Stimulated activated naive CD8-positive, alpha-beta T cell treated with anti-CD3 and anti-CD28 coated beads, Interleukin-15, amount 100 ng/mL, for 72 hours (primary cell): ENCODE results near the gene TNS2.
"Not testable (repeated sequence)": the region's sequence is repeated elsewhere in the genome, so short reads cannot be mapped to it uniquely, and the experiment has no call there.

Experiments
- ATAC-seq: fragments of 150-1000 bp; cut with Tn5 transposase; 2 replicates; pipeline ENCODE4 v1.10.0; 2021; ENCODE audit warnings: mild to moderate bottlenecking, moderate library complexity
- DNase-seq, 2 donors: peaks; one replicate each; pipeline ENCODE4 v3.0.0; 2021 to 2022
- H3K27ac Mint-ChIP-seq, 2 donors: one replicate each; pipeline ENCODE4 v1.8.0; 2022; ENCODE audit warnings: mild to moderate bottlenecking in 2 of 2, mixed read lengths in 2 of 2, moderate library complexity in 2 of 2
- H3K27me3 Mint-ChIP-seq: one replicate; pipeline ENCODE4 v1.8.0; 2022; ENCODE audit warnings: mixed read lengths
- H3K4me1 Mint-ChIP-seq: one replicate; pipeline ENCODE4 v1.8.0; 2022; ENCODE audit warnings: mild to moderate bottlenecking, mixed read lengths
- H3K4me3 Mint-ChIP-seq, 2 donors: one replicate each; pipeline ENCODE4 v1.8.0; 2022; ENCODE audit warnings: mild to moderate bottlenecking in 2 of 2, mixed read lengths in 2 of 2, moderate library complexity in 1 of 2
- H3K9me3 Mint-ChIP-seq, 2 donors: one replicate each; pipeline ENCODE4 v1.8.0; 2022; ENCODE audit warnings: mixed read lengths in 2 of 2

Gene TNS2

DNA sequence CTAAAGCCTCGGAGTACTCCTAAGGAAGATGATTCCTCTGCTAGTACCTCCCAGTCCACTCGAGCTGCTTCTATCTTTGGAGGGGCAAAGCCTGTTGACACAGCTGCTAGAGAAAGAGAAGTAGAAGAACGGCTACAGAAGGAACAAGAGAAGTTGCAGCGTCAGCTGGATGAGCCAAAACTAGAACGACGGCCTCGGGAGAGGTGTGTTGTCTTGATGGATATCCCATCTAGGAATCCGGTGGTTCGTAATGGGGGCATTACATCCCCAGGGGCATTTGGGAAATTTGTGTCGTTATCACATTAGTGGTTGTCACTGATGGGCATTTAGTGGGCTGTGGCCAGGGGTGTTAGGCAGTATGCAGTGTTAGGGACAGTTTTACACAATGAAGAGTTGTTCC lies 16.0 kb upstream of the TNS2 start:
- H3K27ac Mint-ChIP-seq, ATAC-seq, H3K27me3 Mint-ChIP-seq, H3K4me3 Mint-ChIP-seq, DNase-seq, H3K9me3 Mint-ChIP-seq: not testable (repeated sequence)
- peaks cover 30% of the 10 kb centered on the region for H3K4me1 Mint-ChIP-seq

DNA sequence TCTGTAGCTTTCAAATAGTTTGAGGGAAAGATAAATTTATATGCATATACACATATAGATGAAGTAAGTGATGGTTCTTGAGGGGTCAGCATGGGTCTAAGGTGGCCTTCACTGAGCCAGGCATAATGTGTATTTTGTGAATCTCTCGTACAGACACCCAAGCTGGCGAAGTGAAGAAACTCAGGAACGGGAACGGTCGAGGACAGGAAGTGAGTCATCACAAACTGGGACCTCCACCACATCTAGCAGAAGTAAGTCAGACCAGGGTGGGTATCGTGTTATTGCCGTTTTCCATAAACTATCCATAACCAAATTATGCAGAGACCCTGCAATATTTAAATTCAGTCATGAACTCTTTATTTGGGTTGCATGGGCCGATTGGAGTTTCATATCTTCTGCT lies 15.4 kb upstream of the TNS2 start:
- DNase-seq, result no peak
- no peaks in the 10 kb centered on the region for H3K27me3 Mint-ChIP-seq
- no peaks in the 10 kb centered on the region for H3K9me3 Mint-ChIP-seq
- H3K4me1 Mint-ChIP-seq, result peaks cover 34% of the 10 kb centered on the region
- H3K4me3 Mint-ChIP-seq, result no peak overlapping the region
- no peak for ATAC-seq
- peak overlapping the region in 1 of 2 donors; percentile 7 for H3K27ac Mint-ChIP-seq

DNA sequence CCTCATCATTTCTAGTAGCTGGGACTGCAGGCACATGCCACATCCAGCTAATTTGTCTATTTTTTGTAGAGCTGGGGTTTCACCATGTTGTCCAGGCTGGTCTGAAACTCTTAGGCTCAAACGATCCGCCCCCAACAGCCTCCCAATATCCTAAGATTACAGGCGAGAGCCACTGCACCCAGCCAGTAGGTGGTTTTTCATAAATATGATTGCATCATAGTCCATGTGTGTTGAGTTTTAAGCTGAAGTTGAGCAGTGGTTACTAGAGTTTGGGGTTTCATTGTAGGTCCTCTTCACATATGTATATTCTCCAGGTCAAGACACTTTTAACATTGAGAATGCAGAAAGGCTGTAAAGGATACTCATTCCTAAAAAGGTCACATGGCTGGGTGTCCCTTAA lies 13.1 kb upstream of the TNS2 start:
- H3K4me3 Mint-ChIP-seq, result no peak overlapping the region
- no peaks in the 10 kb centered on the region for H3K9me3 Mint-ChIP-seq
- ATAC-seq (no peak), DNase-seq (no peak)
- H3K4me1 Mint-ChIP-seq, result peaks cover 34% of the 10 kb centered on the region
- no peak overlapping the region for H3K27ac Mint-ChIP-seq
- H3K27me3 Mint-ChIP-seq, result no peaks in the 10 kb centered on the region

DNA sequence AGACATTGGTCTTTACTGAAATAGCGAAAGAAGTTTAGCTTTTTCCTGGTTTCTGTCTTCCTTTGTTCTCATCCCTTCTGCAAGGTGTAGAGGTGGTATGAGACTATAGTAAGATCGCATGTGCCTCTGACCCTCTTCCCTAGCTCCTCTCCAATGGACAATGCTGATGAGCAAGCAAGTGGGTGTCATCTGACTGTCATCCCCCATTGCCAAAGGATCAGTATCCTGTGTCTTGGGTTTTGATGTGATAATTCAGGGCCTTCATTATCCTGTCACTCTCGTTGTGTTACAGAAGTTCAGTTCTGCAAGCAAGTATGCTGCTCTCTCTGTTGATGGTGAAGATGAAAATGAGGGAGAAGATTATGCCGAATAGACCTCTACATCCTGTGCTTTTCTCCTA lies 10.0 kb upstream of the TNS2 start:
- Mint-ChIP-seq H3K27me3 (peaks cover 9% of the 10 kb centered on the region), H3K4me3 (no peak overlapping the region), H3K4me1 (peaks cover 24% of the 10 kb centered on the region), H3K9me3 (no peaks in the 10 kb centered on the region), H3K27ac (no peak overlapping the region)
- ATAC-seq, result no peak
- DNase-seq, result no peak

DNA sequence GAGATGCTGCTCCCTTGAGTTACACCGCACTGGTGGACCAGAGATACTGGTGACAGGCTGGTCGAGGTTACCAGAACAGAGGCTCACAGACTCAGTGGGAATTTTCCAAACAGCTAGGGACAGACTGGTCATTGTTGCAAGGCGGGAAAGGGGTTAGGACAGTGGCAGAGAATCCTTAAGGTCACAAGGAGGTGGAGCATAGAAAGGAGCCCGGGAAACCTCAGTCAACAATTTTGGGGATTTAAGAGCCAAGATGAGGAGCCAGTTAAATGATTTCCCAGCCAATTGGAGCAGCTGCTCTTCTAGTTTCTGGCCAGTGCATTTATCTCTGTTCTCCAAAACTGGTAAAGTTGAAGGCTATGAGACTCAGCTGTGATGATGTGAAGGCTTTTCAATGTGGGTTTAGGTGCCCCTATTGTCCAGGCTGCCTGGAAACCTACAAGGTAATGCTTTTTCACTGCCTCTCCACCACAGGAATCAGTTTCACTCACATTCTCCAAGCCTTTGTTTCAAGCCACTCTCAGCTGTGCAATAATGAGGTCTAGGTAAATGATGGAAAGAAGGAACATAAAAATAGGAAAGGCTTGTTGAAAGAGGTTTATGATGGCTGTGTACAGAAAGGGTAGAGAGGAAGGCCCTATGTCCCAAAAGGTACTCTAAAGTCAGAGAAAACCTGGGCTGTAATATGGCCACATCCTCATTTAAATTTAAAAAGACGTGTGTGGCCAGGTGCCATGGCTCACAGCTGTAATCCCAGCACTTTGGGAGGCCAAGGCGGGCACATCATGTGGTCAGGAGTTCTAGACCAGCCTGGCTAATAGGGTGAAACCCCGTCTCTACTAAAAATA lies 7.0 kb upstream of the TNS2 start:
- H3K27me3 Mint-ChIP-seq, result peaks cover 26% of the 10 kb centered on the region
- DNase-seq (no peak), ATAC-seq (no peak)
- no peaks in the 10 kb centered on the region for H3K9me3 Mint-ChIP-seq
- peaks cover 37% of the 10 kb centered on the region for H3K4me1 Mint-ChIP-seq
- H3K27ac Mint-ChIP-seq, result no peak overlapping the region
- H3K4me3 Mint-ChIP-seq, result no peak overlapping the region

DNA sequence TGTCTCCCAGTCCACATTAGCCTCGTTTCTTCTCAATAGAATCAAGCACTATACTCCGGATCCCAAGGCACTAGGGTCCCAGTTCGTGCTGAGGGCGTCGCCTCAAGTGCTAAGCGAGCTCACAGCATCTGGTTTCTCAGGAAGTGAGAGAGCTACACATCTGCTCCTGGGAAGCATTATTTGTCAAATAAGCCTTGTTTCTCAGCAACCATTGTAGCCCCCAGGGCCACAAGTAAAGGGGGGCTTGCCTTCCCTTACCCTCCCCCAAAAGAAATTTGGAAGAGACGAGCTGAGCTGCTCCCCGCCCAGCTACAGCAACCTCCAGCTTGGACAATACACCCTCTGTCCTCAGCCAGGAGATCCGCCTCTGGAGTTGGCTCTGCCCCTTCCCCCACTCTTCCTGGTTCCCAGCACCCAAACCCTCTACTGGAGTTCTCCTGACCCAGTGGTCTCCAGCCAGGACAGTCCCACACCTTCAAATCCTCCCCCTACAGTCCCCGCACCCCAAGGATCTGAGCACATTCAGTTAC lies 5.7 kb upstream of the TNS2 start:
- Mint-ChIP-seq H3K4me3 (peak overlapping the region in 1 of 2 donors; percentile 25), H3K9me3 (no peaks in the 10 kb centered on the region), H3K27ac (peak overlapping the region in 1 of 2 donors; percentile 71), H3K4me1 (peaks cover 37% of the 10 kb centered on the region), H3K27me3 (peaks cover 26% of the 10 kb centered on the region)
- ATAC-seq, result no peak
- no peak for DNase-seq

DNA sequence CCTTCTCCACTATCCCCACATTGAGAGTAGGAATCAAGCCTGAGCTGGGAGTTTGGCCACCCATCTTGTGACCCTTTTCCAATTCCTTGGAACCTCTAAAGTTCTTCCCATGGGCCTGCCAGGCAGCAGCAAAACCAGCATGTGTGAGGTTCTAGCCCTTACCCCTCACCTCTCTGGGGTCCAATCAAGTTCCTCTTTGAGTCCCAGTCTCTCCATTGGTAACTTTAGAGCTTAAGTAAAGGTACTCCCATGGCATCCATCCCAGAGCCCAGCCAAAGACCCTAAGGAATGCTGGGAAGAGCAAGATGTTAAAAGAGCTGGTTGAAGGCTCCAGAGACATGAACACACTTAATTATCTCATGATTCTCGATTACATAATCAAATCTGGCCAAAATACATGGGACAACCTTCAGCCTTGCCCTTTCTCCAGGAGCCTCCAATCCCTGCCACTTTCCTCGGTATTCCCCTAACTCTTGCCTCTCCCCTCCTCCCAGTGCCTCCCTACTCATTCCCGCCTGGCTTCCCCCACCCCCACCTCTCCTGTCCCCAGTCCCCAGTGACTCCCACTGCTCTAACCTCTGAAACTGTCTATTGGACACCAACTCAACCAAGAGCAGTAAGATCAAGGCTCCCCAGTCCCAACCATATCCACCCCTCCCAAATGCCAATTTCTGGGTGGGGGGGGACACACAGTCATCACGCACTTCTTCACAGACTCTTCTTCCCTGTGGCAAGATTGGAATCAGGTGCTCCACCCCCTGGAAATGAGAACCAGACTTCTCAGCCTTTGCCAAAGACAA lies 4.8 kb upstream of the TNS2 start:
- DNase-seq, result no peak

DNA sequence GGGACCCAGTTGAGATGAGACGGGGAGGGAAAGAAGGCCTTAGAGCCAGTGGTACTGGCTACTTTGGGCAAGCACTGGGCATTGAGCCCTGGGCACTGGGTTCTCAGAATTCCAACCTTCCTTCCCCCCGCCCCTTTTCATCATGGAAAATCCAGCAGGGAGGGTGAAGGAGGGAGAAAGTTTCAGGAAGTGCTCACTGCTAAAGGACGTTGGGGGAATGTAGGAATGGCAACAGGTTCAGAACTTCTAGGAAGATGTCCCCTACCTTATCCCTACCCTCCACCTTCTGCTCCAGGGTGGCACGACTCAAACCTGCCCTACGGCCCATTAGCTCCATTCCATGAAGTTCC lies 4.2 kb upstream of the TNS2 start:
- DNase-seq, result no peak
- Mint-ChIP-seq H3K27ac (peak overlapping the region in 1 of 2 donors; percentile 64), H3K9me3 (no peaks in the 10 kb centered on the region), H3K4me1 (peaks cover 51% of the 10 kb centered on the region), H3K4me3 (peak overlapping the region; percentile 96 to 99), H3K27me3 (peaks cover 26% of the 10 kb centered on the region)
- ATAC-seq, result no peak

More for the DNA sequence above, 4.8 kb upstream of the TNS2 start:
- H3K4me3 Mint-ChIP-seq, result peak overlapping the region in 1 of 2 donors; percentile 99
- peaks cover 45% of the 10 kb centered on the region for H3K4me1 Mint-ChIP-seq
- H3K27ac Mint-ChIP-seq, result no peak overlapping the region
- H3K27me3 Mint-ChIP-seq, result peaks cover 26% of the 10 kb centered on the region
- no peak for ATAC-seq
- no peaks in the 10 kb centered on the region for H3K9me3 Mint-ChIP-seq

DNA sequence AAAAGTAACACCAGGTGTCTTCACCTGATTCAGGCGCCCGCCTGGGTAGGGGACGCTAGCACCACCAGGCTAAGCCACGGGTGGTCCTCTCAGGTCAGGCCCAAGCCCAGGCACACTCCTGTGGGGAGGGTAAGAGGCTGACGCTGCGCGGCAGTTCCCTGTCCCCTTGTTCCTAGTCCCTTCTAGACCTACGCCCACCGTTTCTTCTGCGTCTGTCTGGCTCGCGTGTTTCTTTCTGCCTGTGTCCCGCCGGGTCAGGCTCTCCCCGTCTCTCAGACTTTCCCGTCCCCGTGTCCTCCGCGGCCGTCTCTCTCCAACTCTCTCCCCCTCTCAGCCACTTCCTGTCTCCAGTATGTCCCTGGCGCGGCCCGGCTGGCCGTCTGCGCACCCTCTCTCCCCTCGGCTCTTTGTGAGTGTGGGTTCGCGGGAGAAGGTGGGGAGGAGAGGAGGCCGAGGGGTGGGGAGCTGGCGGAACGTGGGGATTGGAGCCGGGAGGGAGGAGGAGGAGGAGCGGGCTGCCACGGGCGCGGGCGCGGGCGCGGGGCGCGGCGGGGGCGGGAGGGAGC lies 3.1 kb upstream of the TNS2 start:
- peak overlapping the region; percentile 96 to 99 for H3K4me3 Mint-ChIP-seq
- no peaks in the 10 kb centered on the region for H3K9me3 Mint-ChIP-seq
- peaks cover 58% of the 10 kb centered on the region for H3K4me1 Mint-ChIP-seq
- ATAC-seq (peak; percentile 65), DNase-seq (peak; percentile 51 to 62)
- H3K27ac Mint-ChIP-seq, result peak overlapping the region; percentile 37 to 95
- peaks cover 26% of the 10 kb centered on the region for H3K27me3 Mint-ChIP-seq

DNA sequence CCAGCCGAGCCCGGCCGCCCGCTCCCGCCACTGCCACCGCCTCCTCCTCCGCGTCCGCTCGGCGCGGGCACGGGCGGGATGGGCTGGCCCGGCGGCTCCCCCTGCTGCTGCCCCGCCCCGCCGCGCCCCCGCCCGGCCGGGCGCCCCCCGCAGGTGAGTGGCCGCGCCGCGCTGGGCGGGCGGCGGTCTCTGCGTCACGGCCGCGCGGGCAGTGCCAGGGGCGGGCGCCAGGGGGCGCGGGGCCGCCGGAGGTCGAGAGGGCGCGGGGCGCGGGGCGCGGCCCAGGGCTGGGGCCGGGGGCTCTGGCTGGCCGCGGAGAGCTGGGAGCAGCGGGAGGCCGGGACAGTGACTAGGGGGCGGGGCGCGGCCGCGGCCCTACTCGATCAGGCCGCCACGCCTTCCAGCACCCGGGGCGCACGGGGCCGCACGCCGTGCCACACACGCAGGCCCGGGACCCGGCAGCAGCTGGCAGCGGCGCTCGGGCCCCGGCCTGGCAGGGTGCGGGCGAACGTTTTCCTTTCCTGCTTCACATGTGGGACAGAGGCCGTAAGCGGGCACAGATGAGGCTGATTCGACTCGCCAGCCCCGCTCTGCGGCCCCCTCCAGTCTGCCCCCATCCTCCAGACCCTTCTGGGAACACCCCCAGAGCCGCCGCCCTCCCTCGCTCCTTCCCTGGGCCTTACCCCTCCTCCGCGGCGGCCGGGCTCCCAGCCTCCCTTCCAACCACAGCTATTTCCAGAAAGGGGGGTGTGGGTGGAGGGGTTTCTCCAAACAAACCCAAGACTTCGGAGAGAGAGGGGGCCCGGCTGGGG lies 2.4 kb upstream of the TNS2 start:
- DNase-seq (peak; percentile 69 to 75), ATAC-seq (peak; percentile 78)
- H3K27ac Mint-ChIP-seq, result no peak overlapping the region
- peak overlapping the region; percentile 64 to 75 for H3K4me3 Mint-ChIP-seq
- H3K9me3 Mint-ChIP-seq, result no peaks in the 10 kb centered on the region
- H3K27me3 Mint-ChIP-seq, result peaks cover 26% of the 10 kb centered on the region
- H3K4me1 Mint-ChIP-seq, result peaks cover 63% of the 10 kb centered on the region

DNA sequence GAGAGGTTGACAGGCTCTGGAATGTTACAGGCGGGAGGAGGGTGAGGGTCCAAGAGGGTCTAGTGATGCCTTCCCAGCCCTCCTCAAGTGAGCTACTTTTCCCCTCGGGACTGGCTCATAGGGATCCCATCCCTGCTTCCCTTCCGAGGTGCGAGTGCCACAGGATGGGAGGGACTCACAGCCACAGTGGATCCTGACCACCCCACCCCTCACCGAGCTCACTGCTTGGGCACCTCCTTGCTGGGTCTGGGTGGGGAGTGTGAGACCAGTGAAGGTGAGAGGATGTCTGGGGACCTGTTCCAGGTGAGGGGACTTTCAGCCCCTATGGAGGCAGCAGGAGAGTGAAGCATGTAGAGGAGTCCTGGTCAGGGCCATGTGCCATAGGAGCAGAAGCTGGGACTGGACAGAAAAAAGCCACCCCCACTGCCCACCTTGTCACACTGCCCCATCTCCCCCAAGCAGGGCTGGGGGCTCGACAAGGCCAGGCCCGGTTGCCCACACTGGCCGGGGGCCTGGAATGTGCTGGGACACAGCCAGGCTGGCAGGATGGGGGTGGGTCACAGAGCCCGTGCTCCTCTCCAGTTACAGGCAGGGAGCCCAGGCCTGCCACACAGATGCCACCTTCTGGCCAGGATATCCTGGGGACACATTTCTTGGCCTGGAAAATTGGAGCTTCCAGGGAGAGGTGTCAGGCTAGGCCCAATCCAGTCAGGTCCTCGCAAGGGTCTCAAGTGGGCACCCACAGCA lies 1.7 kb upstream of the TNS2 start:
- DNase-seq, result no peak
- H3K4me1 Mint-ChIP-seq, result peaks cover 64% of the 10 kb centered on the region
- H3K27ac Mint-ChIP-seq, result no peak overlapping the region
- ATAC-seq, result no peak
- peaks cover 26% of the 10 kb centered on the region for H3K27me3 Mint-ChIP-seq
- peak overlapping the region; percentile 64 to 75 for H3K4me3 Mint-ChIP-seq
- no peaks in the 10 kb centered on the region for H3K9me3 Mint-ChIP-seq

DNA sequence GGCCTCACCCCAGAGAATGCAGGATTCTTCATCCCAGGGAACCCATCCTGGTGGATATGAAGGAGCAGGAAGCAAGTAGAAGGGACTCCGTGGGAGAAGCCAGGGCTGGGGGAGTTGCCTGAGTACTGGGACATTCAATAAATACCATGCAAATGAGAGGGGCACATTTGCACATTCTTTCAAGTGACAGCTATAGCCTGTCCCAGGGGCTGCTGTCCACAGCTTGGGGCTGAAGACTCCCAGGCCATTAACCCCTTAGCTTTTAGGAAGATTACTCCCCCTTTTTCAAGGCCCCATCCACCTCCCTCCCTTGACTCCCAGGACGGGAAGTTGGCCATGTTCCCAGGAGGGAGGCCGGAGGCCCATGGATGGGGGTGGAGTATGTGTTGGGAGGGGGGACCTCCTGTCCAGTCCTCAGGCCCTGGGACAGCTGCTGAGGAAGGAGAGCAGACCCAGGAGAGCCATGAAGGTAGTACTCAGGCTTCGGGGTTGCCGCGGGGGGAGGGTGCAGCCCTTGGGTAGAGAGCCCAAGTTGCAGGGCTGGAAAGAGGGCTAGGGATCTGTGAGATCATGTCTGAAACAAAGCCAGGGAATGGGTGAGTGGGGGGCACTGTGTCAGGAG lies 974 bp upstream of the TNS2 start:
- peaks cover 26% of the 10 kb centered on the region for H3K27me3 Mint-ChIP-seq
- H3K27ac Mint-ChIP-seq, result peak overlapping the region in 1 of 2 donors; percentile 23
- no peaks in the 10 kb centered on the region for H3K9me3 Mint-ChIP-seq
- DNase-seq (no peak), ATAC-seq (no peak)
- H3K4me3 Mint-ChIP-seq, result peak overlapping the region in 1 of 2 donors; percentile 59
- H3K4me1 Mint-ChIP-seq, result peaks cover 69% of the 10 kb centered on the region

DNA sequence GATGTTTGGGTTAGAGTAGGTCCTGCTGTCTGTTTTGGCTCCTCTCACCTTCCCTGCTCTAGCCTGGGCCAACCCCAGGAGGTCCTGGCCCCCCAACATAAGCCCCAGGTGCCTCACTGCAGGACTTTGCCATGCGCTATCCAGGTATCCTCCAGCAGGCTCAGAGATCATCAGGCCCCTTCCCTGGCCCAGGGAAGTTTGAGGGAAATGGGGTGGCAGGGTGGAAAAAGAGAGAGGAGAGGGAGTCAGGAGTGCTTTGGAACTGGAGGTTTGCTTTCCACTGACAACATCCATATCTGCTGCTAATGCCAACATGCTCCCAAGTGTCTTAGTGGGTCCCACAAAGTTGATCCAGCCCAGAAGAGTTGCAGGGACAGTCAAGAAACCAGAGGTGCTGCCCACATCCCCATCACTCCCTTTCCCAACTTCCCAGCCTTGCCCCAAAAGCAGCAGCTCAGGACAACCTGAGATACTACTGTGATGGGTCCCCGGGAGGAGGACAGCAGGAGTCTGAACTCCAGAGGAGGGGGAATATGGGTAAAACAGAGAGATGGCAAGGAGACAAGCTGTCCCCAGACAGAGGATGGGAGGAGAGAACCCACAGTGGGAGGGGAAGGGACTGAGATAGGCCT lies 677 bp downstream of the TNS2 start:
- Mint-ChIP-seq H3K9me3 (no peaks in the 10 kb centered on the region), H3K27me3 (peaks cover 15% of the 10 kb centered on the region), H3K4me1 (peaks cover 71% of the 10 kb centered on the region), H3K4me3 (no peak overlapping the region), H3K27ac (peak overlapping the region in 1 of 2 donors; percentile 25)
- DNase-seq, result no peak
- ATAC-seq, result no peak
